GM12801 (cell line): ENCODE results near the gene STYXL1.

Source experiments
- CTCF ChIP-seq: IDR thresholded peaks from one replicate; pipeline ENCODE4 v1.5.1; 2011; ENCODE audit warnings: control low read depth; ENCODE audit not compliant: insufficient read length; ENCODE audit errors: extremely low read depth

STYXL1 gene

GRCh38 chr7:76002822-76003221 is 45.0 kb downstream of the STYXL1 start:
- no peak for TF ChIP-seq CTCF

GRCh38 chr7:76002139-76002538 is 45.7 kb downstream of the STYXL1 start:
- TF ChIP-seq CTCF = no peak

GRCh38 chr7:76000566-76000965 is 47.2 kb downstream of the STYXL1 start:
- TF ChIP-seq CTCF = no peak

- no peak for TF ChIP-seq CTCF
These were observed 49.8 kb downstream of the STYXL1 start for GRCh38 chr7:75998038-75998437.

GRCh38 chr7:75996476-75996875 is 51.3 kb downstream of the STYXL1 start:
- no peak for TF ChIP-seq CTCF

- TF ChIP-seq CTCF = no peak
These were observed 51.8 kb downstream of the STYXL1 start for GRCh38 chr7:75995996-75996395.

- no peak for TF ChIP-seq CTCF
These were observed 52.7 kb downstream of the STYXL1 start for GRCh38 chr7:75995052-75995471.
